ENCODE data around the gene CC2D2A.
"Not testable (repeated sequence)": the region's sequence is repeated elsewhere in the genome, so short reads cannot be mapped to it uniquely, and the experiment has no call there.

The CC2D2A gene

DNA sequence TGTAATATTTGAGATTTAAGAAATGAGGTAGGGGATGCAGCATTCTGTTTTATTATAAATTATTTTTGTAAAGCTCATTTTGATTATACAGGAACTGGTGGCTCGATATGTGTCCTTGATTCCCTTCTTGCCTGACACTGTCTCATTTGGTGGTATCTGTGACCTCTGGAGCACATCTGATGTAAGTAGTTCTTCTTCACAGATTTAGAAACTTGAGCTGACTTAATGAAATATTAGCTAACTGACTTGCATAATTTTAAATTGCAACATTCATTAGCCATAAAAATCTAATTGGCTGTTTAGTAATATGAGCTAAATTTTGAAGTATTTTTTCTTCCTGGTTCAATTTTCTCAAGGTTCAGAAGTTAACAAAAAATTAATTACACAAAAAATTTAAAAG is 116.4 kb downstream of the CC2D2A start:
- Histone ChIP-seq H3K9me3 (ENCODE audit: control insufficient read depth, low read length) (no peaks in the 10 kb centered on the region), H3K27ac (ENCODE audit: low read depth, low read length, severe bottlenecking) (no peak overlapping the region), H3K4me1 (ENCODE audit: control insufficient read depth, insufficient read depth, low read length, poor library complexity, severe bottlenecking) (peaks cover 7% of the 10 kb centered on the region), H3K4me3 (ENCODE audit: extremely low read depth, insufficient read depth, low read length, poor library complexity, severe bottlenecking) (no peak overlapping the region), H3K36me3 (ENCODE audit: control insufficient read depth, insufficient read depth, low read length) (peaks cover 14% of the 10 kb centered on the region)
- no CpG with 5 or more reads among the region's 1 CpG for WGBS, 2 experiments (ENCODE audit: insufficient coverage in 2 of 2)

DNA sequence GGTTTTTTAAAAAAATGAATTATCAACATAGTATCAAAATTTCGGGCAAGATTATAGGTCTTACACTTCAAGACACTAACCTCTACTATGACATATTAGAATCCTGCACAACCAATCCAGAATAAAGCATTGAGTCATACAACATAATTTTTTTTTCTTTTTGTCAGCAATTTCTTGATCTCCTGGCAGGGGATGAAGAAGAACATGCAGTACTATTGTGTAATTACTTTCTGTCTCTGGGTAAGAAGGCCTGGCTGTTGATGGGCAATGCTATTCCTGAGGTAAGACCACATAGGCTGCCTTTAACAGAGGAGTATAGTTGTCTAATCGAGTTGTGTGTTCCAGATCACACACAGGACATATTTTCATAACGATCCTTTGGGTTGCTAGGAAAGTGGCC is 118.0 kb downstream of the CC2D2A start:
- peaks cover 14% of the 10 kb centered on the region for H3K36me3 ChIP-seq (ENCODE audit: control insufficient read depth, insufficient read depth, low read length)
- no peak overlapping the region for H3K4me3 ChIP-seq (ENCODE audit: extremely low read depth, insufficient read depth, low read length, poor library complexity, severe bottlenecking)
- no peaks in the 10 kb centered on the region for H3K9me3 ChIP-seq (ENCODE audit: control insufficient read depth, low read length)
- 100% methylated on average over 1 of the region's 3 CpGs; no CpG with 5 or more reads in 1 of the 2 experiments for WGBS, 2 experiments (ENCODE audit: insufficient coverage in 2 of 2)
- no peaks in the 10 kb centered on the region for H3K4me1 ChIP-seq (ENCODE audit: control insufficient read depth, insufficient read depth, low read length, poor library complexity, severe bottlenecking)
- no peak overlapping the region for H3K27ac ChIP-seq (ENCODE audit: low read depth, low read length, severe bottlenecking)

DNA sequence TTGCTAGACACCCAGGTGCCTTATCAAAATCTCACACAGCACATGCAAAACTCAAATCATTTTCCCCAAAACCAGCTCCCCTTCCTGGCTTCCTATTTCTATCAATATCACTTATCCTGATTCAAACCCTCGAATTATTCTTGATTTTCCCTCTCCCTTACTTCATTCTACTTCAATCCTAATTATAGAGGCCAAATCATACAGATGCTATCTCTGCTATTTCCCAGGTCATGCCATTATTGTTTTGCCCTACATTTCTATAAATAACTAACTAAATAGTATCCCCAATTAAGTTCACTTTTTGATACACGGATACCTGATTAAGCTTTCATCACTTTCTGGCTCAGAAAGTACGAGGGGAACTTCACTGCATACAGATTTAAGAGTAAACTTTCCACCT is 123.1 kb downstream of the CC2D2A start:
- 89 to 98% methylated on average over 3 of the region's 3 CpGs for WGBS, 2 experiments (ENCODE audit: insufficient coverage in 2 of 2)
- H3K36me3 ChIP-seq (ENCODE audit: control insufficient read depth, insufficient read depth, low read length), result peaks cover 11% of the 10 kb centered on the region
- no peaks in the 10 kb centered on the region for H3K4me1 ChIP-seq (ENCODE audit: control insufficient read depth, insufficient read depth, low read length, poor library complexity, severe bottlenecking)
- no peak overlapping the region for H3K4me3 ChIP-seq (ENCODE audit: extremely low read depth, insufficient read depth, low read length, poor library complexity, severe bottlenecking)
- H3K27ac ChIP-seq (ENCODE audit: low read depth, low read length, severe bottlenecking), result no peak overlapping the region
- H3K9me3 ChIP-seq (ENCODE audit: control insufficient read depth, low read length), result no peaks in the 10 kb centered on the region

DNA sequence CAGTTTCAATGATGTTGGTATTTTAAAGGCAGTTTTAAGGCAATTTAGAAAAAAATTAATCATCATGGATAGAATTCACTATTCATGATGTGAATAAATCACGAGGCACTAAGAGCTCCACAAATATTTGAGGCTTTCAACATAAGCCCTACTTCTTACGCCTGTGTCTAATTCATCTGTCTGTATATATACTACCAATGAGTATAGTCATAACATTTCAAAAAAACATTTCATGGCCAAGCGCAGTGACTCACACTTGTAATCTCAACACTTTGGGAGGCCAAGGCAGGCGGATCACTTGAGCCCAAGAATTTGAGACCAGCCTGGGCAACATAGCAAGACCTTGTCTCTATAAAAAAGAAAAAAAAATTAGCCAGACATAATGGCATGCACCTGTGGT is 129.0 kb downstream of the CC2D2A start:
- Histone ChIP-seq H3K4me1 (ENCODE audit: control insufficient read depth, insufficient read depth, low read length, poor library complexity, severe bottlenecking) (no peaks in the 10 kb centered on the region), H3K36me3 (ENCODE audit: control insufficient read depth, insufficient read depth, low read length) (peaks cover 42% of the 10 kb centered on the region), H3K27ac (ENCODE audit: low read depth, low read length, severe bottlenecking) (no peak overlapping the region), H3K4me3 (ENCODE audit: extremely low read depth, insufficient read depth, low read length, poor library complexity, severe bottlenecking) (no peak overlapping the region), H3K9me3 (ENCODE audit: control insufficient read depth, low read length) (no peaks in the 10 kb centered on the region)
- 75 to 100% methylated on average over 1 to 2 of the region's 4 CpGs for WGBS, 2 experiments (ENCODE audit: insufficient coverage in 2 of 2)

DNA sequence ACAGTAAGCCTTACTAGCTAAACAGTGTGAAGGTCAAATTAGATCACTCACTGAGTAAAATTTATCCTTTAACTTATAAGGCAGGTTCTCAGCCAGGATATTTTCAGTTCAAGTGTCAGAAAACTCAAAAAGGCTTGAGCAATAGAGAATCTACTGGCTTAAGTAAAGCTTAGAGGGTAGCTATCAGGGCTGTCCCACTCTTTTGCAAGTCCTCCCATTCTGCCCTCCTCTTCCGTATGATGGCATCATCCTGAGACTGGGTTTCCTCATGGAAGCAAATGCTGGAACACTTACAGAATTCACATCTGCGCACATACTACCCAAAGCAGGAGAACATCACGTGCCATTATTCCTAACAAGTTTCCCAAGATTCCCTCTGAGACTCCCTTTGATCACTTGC is 130.5 kb downstream of the CC2D2A start:
- Histone ChIP-seq H3K27ac (ENCODE audit: low read depth, low read length, severe bottlenecking) (no peak overlapping the region), H3K9me3 (ENCODE audit: control insufficient read depth, low read length) (peaks cover 3% of the 10 kb centered on the region), H3K36me3 (ENCODE audit: control insufficient read depth, insufficient read depth, low read length) (peaks cover 58% of the 10 kb centered on the region), H3K4me3 (ENCODE audit: extremely low read depth, insufficient read depth, low read length, poor library complexity, severe bottlenecking) (no peak overlapping the region), H3K4me1 (ENCODE audit: control insufficient read depth, insufficient read depth, low read length, poor library complexity, severe bottlenecking) (no peaks in the 10 kb centered on the region)
- 97 to 100% methylated on average over 3 of the region's 3 CpGs for WGBS, 2 experiments (ENCODE audit: insufficient coverage in 2 of 2)

DNA sequence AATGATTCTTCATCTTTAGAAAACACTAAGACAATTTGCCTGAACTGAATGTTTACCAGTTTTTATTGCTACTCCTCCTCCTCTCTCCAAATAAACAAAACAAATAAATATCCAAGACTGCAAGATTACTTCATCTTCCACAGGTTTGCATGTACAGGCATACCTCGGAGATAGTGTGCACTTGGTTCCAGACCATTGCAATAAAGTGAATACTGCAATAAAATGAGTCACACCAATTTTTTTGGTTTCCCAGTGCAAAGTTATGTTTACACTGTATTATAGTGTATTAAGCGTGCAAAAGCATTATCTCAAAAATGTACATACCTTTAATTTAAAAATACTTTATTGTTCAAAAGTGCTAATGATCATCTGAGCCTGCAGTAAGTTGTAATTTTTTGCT is 132.2 kb downstream of the CC2D2A start:
- H3K36me3 ChIP-seq (ENCODE audit: control insufficient read depth, insufficient read depth, low read length), result peaks cover 63% of the 10 kb centered on the region
- peaks cover 3% of the 10 kb centered on the region for H3K9me3 ChIP-seq (ENCODE audit: control insufficient read depth, low read length)
- WGBS, 2 experiments (ENCODE audit: insufficient coverage in 2 of 2), result 83 to 100% methylated on average over 1 of the region's 2 CpGs
- no peaks in the 10 kb centered on the region for H3K4me1 ChIP-seq (ENCODE audit: control insufficient read depth, insufficient read depth, low read length, poor library complexity, severe bottlenecking)
- no peak overlapping the region for H3K27ac ChIP-seq (ENCODE audit: low read depth, low read length, severe bottlenecking)
- no peak overlapping the region for H3K4me3 ChIP-seq (ENCODE audit: extremely low read depth, insufficient read depth, low read length, poor library complexity, severe bottlenecking)

DNA sequence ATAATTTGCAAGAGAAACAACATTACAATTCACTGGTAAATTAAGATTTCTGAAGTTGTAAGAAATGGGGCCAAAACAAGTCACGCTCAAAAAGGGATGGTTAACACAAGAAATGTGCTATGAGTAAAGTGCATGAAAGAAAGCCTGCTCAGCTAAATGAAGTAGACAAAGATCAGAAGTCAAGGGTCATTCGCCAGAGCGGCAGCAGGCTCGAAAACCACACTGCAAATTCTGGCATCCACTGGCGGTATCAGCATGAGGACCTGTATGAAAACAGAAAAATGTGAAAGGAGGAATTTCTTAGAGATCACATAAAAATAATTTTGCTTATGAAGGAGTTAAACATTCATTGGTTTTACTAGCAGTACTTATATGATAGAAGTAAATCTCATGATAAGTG is 135.9 kb downstream of the CC2D2A start:
- 72 to 87% methylated on average over 3 to 5 of the region's 5 CpGs for WGBS, 2 experiments (ENCODE audit: insufficient coverage in 2 of 2)
- no peaks in the 10 kb centered on the region for H3K4me1 ChIP-seq (ENCODE audit: control insufficient read depth, insufficient read depth, low read length, poor library complexity, severe bottlenecking)
- peaks cover 3% of the 10 kb centered on the region for H3K9me3 ChIP-seq (ENCODE audit: control insufficient read depth, low read length)
- H3K36me3 ChIP-seq (ENCODE audit: control insufficient read depth, insufficient read depth, low read length), result peaks cover 48% of the 10 kb centered on the region
- H3K4me3 ChIP-seq (ENCODE audit: extremely low read depth, insufficient read depth, low read length, poor library complexity, severe bottlenecking), result no peak overlapping the region
- H3K27ac ChIP-seq (ENCODE audit: low read depth, low read length, severe bottlenecking), result no peak overlapping the region

DNA sequence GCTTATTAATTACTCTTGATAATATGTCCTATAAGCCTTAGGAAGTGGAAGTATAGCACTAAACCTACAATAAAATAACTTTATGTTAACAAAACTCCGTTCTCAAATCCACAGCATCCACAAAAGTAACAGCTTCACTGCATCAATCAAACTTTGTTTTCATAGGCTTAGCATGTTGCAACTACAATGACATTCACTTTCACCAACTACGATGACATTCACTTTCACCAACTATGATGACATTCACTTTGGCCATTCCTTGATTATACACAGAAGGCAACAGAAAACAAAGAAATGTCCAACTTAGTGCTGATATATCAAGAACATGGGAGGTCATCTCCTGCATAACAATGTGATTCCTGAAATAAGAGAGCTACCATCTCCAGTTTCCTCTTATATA is 141.2 kb downstream of the CC2D2A start:
- Histone ChIP-seq H3K4me3 (ENCODE audit: extremely low read depth, insufficient read depth, low read length, poor library complexity, severe bottlenecking) (no peak overlapping the region), H3K36me3 (ENCODE audit: control insufficient read depth, insufficient read depth, low read length) (peaks cover 17% of the 10 kb centered on the region), H3K4me1 (ENCODE audit: control insufficient read depth, insufficient read depth, low read length, poor library complexity, severe bottlenecking) (no peaks in the 10 kb centered on the region), H3K27ac (ENCODE audit: low read depth, low read length, severe bottlenecking) (no peak overlapping the region), H3K9me3 (ENCODE audit: control insufficient read depth, low read length) (no peaks in the 10 kb centered on the region)
- WGBS, 2 experiments (ENCODE audit: insufficient coverage in 2 of 2), result 93 to 100% methylated on average over 2 of the region's 2 CpGs

DNA sequence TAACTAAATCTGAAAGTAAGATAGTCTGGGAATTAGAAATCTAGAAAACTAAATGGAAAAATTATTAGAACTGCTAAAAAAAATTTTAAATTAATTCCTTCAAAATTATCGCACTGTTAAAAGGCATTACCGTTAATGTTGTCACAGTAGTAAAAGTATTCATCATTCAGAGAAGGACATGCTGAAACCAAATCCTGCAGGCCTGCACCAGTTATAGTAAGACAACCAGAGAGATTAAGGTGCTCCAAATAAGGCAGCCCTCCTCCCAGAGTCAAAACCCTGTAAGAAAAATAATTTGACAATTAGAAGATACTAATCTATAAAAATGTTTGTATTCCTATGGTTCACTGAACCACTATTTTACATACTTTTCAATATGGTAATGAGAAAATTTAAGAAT is 142.5 kb downstream of the CC2D2A start:
- H3K4me3 ChIP-seq (ENCODE audit: extremely low read depth, insufficient read depth, low read length, poor library complexity, severe bottlenecking), result no peak overlapping the region
- peaks cover 28% of the 10 kb centered on the region for H3K36me3 ChIP-seq (ENCODE audit: control insufficient read depth, insufficient read depth, low read length)
- H3K4me1 ChIP-seq (ENCODE audit: control insufficient read depth, insufficient read depth, low read length, poor library complexity, severe bottlenecking), result no peaks in the 10 kb centered on the region
- H3K9me3 ChIP-seq (ENCODE audit: control insufficient read depth, low read length), result no peaks in the 10 kb centered on the region
- no peak overlapping the region for H3K27ac ChIP-seq (ENCODE audit: low read depth, low read length, severe bottlenecking)
- no CpG with 5 or more reads among the region's 2 CpGs for WGBS, 2 experiments (ENCODE audit: insufficient coverage in 2 of 2)

DNA sequence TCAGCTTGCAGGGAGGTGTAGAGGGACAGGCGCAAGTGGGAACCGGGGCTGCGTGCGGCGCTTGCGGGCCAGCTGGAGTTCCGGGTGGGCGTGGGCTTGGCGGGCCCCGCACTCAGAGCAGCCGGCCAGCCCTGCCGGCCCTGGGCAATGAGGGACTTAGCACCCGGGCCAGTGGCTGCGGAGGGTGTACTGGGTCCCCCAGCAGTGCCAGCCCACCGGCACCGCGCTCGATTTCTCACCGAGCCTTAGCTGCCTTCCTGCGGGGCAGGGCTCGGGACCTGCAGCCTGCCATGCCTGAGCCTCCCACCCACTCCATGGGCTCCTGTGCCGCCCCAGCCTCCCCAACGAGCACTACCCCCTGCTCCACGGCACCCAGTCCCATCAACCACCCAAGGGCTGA is 145.2 kb downstream of the CC2D2A start:
- not testable (repeated sequence) for H3K4me1 ChIP-seq (ENCODE audit: control insufficient read depth, insufficient read depth, low read length, poor library complexity, severe bottlenecking); H3K4me3 ChIP-seq (ENCODE audit: extremely low read depth, insufficient read depth, low read length, poor library complexity, severe bottlenecking); H3K27ac ChIP-seq (ENCODE audit: low read depth, low read length, severe bottlenecking)
- Histone ChIP-seq H3K36me3 (ENCODE audit: control insufficient read depth, insufficient read depth, low read length) (peaks cover 48% of the 10 kb centered on the region), H3K9me3 (ENCODE audit: control insufficient read depth, low read length) (peaks cover 17% of the 10 kb centered on the region)
- 96 to 97% methylated on average over 10 to 12 of the region's 24 CpGs for WGBS, 2 experiments (ENCODE audit: insufficient coverage in 2 of 2)

DNA sequence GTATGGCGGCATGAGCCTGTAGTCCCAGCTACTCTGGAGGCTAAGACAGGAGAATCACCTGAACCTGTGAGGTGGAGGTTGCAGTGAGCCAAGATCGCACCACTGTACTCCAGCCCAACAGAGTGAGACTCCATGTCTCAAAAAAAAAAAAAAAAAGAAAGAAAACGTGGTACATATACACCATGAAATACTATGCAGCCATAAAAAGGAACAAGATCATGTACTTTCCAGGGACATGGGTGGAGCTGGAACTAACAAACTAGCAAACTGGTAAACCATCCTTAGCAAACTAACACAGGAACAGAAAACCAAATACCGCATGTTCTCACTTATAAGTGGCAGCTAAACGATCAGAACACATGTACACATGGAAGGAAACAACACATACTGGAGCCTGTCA is 147.7 kb downstream of the CC2D2A start:
- not testable (repeated sequence) for H3K4me3 ChIP-seq (ENCODE audit: extremely low read depth, insufficient read depth, low read length, poor library complexity, severe bottlenecking); H3K4me1 ChIP-seq (ENCODE audit: control insufficient read depth, insufficient read depth, low read length, poor library complexity, severe bottlenecking); H3K27ac ChIP-seq (ENCODE audit: low read depth, low read length, severe bottlenecking)
- 100% methylated on average over 1 of the region's 5 CpGs; no CpG with 5 or more reads in 1 of the 2 experiments for WGBS, 2 experiments (ENCODE audit: insufficient coverage in 2 of 2)
- Histone ChIP-seq H3K36me3 (ENCODE audit: control insufficient read depth, insufficient read depth, low read length) (peaks cover 59% of the 10 kb centered on the region), H3K9me3 (ENCODE audit: control insufficient read depth, low read length) (peaks cover 27% of the 10 kb centered on the region)
